GM18907 (cell line): Measurements from ENCODE around the gene TAF1A.

Source experiments
- ATAC-seq: cut with Tn5 transposase; IDR thresholded peaks from one replicate; pipeline ENCODE4 v1.9.1; 2021; ENCODE audit warnings: mild to moderate bottlenecking, moderate library complexity; ENCODE audit not compliant: unreplicated experiment

Gene TAF1A

DNA sequence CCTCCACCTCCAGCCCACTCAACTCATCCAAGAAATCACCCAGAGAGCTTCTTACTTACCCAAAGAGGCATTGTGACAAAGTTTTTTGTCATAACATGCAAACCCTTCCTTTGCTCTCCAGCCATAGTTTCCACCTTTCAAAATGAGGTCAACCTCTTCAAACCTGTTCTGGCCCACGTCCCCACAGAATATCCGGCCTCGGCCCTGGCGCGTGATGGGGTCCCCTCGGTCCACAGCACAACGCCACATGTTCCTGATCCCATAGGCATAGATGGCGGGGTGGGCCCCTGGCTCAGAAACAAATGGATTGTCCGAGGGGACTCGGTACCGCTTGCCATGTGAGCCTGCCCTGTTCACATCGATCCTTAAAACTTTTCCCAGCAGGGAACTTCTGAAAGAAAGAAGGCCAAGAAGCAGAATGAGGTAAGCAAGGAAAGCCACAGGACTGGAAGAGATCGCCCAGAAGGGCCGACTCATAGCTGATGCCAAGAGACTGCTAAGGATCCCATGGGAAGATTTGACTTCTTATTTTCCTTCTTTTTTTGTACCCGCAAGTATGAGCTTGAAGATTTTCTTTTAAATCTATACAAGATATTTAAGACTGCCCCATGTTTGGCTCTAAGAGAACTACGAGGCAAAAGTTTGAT is 49.7 kb downstream of the TAF1A start:
- ATAC-seq = no peak

DNA sequence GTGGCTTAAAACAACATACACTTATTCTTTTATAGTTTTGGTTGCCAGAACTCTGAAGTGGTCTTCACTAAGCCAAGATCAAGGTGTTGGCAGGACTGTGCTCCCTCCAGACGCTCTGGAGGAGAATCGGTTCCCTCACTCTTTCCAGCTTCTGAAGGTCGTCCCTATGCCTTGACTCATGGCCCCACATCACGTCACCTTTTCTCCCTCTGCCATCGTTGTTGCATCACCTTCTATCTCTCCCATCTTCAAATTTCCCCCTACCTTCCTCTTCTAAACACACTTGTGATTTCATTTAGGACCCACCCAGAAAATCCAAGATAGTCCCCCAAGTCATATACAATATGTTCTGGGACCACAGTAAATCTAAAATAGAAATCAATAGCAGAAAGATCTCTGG is 54.3 kb downstream of the TAF1A start:
- no peak for ATAC-seq

DNA sequence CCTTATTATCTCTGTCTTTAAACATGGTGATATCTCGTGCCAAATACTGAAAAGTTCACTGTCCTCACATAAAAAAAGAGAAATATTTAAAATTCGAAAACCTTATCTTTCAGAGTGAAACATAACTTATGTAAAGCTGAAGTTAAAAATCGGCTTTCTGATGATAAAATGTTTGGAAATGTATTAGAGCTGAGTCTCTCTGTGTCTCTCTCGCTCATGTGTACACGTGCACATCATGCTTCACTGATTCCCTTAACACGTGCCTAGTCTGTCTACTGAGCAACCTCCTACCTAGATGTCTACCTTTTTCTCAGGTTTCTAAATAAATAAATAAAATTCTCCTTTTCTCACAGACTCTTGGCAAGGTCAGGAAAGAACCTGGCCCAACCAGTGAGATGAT is 58.9 kb downstream of the TAF1A start:
- no peak for ATAC-seq

DNA sequence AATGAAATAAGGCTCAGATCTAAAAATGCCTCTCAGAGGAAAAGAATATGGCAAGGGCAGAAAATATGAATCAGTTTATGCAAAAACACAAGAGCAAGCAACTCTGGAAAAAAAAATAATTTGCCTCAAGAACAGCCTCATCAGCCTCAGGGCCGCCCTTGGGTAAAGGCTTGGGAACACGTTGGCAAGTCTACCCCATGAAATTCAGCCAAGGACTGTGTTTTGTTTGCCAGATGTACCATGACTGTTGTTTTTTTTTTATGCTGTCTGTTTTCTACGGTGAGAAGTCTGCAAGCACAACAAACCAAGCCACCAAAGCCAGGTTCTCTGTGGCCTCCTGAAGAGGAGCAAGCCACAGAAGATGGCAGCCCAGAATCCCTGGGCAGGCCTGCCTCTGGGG is 59.8 kb downstream of the TAF1A start:
- ATAC-seq = no peak

DNA sequence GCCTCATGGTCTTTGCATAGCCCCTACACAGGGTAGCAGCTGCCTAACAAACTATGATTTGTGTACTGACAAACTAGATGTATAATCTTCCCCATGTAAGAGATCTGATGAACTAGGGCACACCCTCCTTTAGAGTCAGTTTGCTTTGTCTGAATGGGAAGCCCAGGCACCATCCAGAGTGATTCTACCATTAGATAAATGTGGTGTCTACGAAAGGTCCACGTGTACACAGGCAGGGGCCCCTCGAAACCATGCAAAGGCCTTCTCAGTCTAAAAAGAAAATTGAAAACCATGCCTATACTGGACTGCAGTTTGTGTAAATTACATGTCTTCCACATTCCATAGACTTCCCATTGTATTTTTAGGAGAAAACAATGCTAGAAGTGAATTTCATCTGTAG is 60.6 kb downstream of the TAF1A start:
- ATAC-seq = no peak

DNA sequence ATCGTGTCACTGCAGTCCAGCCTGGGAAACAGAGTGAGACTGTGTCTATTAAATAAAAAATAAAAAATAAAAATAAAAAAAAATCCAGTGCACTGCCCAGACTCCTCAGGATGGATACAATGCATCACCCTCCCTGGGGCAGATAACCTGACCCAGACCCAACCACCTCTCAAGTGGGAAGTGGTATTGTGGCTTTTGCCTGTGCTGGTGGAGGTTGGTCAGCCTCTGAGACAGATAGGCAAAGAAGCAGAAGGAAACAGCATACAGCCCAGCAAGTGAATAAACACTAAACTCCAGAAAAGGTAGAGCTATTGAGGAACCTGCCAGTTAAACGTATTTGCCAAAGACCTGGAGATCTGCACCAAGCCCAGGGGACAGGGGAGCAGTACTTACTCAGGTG is 63.8 kb downstream of the TAF1A start:
- ATAC-seq = no peak

DNA sequence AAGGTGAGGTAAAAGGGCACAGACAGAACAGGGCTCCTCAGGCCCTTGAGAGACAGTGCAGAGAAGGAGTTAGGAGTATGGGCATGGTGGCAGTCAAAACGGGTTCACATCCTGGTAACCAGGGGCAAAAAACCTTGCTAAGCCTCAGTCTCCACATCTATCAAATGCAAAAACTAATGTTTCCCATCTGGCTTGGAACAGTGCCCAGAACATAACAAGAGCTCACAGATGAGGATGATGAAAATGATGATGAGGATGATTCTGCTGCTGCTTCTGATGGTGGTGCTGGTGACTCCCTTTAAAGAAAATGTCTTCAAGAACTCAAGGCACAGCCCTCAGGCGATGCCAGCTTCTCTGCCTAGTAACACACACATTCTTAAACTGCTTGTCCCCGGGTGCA is 65.9 kb downstream of the TAF1A start:
- no peak for ATAC-seq

DNA sequence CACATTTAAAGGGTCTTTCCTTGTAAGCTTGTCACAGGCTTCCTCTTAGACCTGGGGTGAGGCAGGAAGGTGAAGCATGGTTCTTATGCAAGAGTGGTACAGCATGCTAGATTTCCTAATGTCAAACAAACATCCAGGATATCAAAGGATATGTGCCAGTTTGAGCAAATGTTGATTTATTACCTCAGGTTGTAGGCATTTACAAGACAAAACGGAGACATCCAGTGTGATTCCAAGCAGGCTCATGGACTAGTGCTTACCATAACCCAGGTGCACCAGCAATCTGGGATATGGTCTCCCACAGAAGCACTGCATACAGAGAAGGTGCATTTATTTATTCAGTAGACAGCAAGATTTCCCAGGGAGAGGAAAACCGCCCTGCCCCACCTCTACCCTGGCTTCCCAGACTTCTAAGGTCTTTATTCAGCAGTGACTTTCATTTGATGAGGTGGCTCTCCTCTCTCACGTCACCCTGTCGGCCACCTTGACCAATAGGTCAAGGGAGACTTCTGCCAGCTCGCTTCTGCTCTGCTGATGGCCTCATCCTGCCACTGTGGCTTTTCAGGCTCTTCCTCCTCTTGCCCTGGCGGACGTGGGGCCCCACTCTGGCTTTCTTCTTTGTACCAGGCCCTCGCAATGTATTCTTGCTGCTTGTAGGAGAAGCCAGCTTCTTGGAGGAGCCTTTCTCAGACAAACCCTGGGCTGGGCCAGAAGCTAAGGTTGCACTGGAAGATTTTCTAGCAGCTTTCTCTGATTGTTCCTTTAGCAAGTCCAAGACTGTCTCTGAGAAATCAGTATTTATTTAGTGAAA is 67.4 kb downstream of the TAF1A start:
- ATAC-seq = no peak

DNA sequence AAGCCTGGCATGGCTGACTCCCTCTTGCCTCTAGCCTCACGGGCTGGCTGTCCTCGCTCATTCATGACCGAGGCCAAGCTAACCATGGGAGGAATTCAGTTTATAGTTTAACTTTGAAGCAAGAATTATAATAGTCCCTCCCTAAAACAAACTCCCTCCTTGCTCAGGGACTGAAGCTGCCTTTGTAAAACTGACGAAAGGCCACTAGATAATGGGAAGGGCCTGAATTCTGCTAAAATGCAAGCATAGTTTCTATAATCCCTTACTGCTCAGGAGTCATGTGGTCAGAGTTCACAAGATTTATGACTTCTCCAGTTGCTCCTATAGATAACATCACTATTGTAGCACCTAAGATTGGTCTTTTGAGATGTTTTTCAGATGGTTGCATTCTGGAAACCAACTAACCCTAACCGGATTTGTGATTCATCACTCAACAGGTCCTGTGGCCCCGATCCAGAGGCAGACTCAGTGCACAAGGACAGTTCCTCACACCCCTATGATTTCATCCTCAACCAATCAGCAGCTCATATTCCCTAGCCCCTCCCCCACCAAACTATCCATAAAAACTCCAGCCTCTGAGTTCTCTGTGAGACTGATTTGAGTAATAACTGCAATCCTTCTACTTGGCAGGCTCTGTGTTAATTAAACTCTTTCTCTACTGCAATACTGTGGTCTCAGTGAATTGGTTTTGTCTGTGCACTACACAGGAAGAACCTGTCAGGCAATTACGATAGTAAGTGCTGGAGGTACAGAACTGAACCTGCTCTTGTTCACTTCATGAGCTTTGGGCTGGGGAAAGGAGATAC is 68.2 kb downstream of the TAF1A start:
- no peak for ATAC-seq
